CD4-positive, alpha-beta T cell treated with Interleukin-4 for 4 hours (primary cell): ENCODE measurements around the gene SPEN.
"Not testable (repeated sequence)": the region's sequence is repeated elsewhere in the genome, so short reads cannot be mapped to it uniquely, and the experiment has no call there.

Experiments
- DNase-seq: peaks from one replicate; pipeline ENCODE4 v3.0.0-alpha.2; 2020

The SPEN gene

GRCh38 chr1:15856888-15857287 lies 9.4 kb downstream of the SPEN start:
- no peak for DNase-seq

- DNase-seq = no peak
Observed at GRCh38 chr1:15858069-15858670, 10.7 kb downstream of the SPEN start.

- no peak for DNase-seq
Observed at GRCh38 chr1:15858672-15859372, 11.3 kb downstream of the SPEN start.

DNA sequence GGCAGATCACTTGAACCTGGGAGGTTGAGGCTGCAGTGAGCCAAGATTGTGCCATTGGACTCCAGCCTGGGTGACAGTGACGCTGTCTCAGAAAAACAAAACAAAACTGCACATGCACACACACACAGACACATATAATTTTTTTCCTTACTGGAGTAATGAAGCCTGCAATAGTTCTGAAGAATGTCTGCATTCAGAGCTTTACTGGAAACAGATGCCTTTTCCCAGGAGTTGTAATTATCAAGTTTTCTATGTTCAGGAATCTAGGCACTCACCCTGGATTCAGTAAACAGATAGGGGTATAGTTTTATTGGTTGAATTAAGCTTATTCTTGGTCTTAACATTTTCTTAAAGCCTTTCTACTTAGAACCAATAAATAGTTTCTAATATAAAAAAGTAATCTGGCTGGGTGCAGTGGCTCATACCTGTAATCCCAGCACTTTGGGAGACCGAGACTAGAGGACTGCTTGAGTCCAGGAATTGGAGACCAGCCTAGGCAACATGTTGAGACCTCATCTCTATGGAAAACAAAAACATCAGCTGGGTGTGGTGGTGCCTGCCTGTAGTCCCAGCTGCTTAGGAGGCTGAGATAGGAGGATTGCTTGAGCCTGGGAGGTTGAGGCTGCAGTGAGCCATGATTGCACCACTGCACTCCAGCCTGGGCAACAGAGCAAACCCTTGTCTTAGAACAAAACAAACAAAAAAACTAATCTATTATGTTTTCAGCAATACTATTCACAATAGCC lies 15.8 kb downstream of the SPEN start:
- DNase-seq = no peak

GRCh38 chr1:15866721-15867201 lies 19.3 kb downstream of the SPEN start:
- DNase-seq = no peak

DNA sequence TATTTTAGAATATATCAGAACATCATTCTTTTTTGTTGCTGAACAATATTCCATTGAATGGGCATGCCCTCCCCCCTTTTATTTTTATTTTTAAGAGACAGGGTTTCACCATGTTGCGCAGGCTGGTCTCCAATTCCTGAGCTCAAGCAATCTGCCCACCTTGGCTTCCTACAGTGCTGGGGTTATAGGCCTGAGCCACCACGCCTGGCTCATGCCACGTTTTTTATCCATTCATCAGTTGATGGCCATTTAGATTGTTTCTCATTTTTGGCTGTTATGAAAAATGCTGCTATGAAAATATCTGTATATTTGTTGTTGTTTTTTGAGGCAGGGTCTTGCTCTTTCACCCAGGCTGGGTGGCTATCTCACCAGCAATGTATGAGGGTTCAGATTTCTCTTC lies 19.8 kb downstream of the SPEN start:
- no peak for DNase-seq

DNA sequence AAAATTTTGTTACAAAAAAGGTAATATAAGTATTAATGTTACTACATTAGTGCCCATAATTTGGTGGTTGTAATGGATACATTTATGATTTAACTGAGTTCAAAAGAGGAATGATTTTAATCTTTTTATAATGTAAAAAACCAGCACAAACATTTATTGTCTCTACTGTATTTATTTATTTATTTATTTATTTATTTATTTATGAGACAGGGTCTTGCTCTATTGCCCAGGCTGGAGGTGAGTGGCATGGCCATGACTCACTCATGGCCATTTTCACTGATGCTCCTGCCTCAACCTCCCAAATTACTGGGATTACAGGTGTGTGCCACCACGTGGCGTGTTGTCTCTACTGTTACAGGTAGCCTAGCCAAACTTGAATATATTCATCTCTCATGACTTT lies 21.9 kb downstream of the SPEN start:
- DNase-seq = no peak

GRCh38 chr1:15870421-15870820 lies 22.9 kb downstream of the SPEN start:
- DNase-seq = no peak

GRCh38 chr1:15874471-15874870 lies 27.0 kb downstream of the SPEN start:
- no peak for DNase-seq

DNA sequence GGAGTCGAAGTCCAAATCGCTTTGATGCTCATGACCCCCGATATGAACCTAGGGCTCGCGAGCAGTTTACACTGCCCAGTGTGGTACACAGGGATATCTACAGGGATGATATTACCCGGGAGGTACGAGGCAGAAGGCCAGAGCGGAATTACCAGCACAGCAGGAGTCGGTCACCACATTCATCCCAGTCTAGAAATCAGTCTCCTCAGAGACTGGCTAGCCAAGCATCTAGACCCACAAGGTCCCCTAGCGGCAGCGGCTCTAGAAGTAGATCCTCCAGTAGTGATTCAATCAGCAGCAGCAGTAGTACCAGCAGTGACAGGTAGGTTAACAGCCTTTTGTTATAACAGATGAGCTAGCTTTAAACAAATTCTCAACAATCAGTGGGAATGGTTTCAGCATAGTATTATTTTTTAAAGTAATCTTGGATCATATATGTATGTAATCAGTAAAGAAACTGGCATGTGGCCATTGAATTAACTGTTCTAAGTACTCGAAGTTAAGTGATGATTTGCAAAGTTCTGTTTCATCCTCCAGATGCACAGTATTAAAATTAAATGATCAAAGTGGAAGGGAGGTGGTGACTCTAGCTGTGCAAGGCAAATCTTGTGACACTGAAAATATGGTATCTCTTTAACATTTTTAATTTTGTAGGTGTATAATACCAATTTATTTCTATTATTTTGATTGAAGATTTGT lies 29.0 kb downstream of the SPEN start:
- no peak for DNase-seq

GRCh38 chr1:15881961-15882360 lies 34.5 kb downstream of the SPEN start:
- no peak for DNase-seq

DNA sequence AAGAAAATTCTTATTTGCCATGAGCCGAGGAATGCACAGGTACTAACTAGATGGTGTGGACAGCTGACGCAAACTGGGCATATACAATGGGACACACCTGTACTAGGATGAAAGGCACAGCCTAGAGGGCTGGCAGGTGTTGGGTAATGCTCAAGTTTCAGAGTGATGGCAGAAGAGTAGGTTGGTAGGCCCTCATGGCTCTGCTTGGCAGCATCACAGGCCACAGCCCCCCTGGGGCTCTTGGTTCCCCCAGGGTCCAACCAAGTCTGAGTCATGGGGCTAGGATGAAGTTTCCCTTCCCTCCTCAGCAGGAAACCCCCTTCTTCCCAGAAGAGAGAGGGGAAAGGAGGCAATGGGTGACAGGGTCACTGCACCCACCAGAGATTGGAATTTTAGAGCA lies 35.2 kb downstream of the SPEN start:
- DNase-seq = no peak

DNA sequence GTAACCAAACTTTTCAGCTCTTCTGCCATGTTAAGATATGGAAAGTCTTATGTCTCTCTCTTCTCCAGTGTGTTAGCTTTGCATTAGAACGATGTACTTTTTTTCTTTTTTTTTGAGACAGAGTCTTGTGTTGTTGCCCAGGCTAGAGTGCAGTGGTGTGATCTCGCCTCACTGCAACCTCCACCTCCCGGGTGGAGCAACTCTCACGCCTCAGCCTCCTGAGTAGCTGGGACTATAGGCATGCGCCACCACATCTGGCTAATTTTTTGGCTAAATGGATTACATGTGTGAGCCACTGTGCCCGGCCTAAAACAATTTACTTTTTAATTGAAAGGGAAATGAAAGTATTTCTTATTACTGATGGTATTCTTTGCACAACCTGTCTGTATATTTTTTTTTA lies 35.8 kb downstream of the SPEN start:
- DNase-seq = no peak

DNA sequence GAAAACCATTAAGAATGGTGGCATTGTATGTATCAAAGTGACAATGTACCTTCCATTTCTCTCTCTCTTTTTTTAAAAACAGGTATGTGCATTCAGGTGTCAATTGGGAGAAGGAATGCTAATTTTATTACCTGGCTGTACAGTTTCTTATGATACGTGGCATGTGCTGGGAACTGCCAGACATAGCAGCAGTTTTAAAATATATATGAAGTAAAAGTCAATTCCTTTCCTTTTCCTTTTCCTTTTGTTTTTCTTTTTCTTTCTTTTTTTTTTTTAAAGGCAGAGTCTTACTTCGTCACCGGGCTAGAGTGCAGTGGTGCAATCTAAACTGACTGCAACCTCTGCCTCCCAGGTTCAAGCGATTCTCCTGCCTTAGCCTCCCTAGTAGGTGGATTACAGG lies 37.0 kb downstream of the SPEN start:
- DNase-seq = no peak

- DNase-seq = no peak
Observed at GRCh38 chr1:15885269-15885668, 37.8 kb downstream of the SPEN start.

DNA sequence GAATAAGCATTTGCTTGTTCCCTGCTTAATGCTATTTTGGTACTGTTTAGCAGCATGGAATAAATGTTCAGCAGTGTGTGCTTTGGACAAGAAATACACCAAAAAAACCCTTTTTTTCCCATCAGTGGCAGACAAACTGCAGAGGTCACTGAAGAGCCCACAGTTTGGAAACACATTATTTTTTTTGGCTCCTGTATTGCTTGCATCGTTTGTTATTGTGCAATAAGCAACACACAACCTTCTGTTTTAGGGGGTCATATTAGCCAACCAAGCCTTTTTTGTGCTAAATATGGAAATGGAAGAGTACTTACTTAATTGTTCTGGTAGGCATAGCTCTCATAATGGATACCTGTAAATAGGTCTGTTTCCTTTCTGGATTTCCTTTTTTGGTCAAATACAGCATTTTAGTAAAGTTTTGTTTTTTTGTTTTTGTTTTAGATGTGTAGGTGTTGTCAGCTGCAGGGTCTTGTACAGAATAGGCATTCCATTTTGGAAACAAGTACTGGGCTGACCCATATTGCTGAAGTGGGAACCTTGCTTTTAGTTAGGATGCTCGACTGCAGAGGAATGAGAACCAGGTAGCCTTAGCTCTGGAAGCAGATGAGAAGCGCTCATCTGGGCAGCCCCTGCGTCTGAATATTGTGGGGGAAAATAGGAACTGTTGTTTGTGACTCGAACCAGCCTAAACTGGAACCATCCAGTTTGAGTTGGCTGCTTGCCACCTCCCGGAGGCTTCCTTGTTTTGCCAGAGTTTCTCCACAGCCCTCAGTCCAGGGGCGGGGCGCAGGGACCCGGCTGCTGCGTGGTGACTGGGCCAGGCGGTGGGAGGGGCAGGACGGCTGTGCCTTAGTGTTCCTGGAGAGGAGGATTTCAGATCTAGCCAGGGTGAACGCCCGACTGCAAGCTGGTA lies 38.4 kb downstream of the SPEN start:
- peak; percentile 24 for DNase-seq

- DNase-seq = no peak
Observed at GRCh38 chr1:15886611-15887167, 39.2 kb downstream of the SPEN start.

DNA sequence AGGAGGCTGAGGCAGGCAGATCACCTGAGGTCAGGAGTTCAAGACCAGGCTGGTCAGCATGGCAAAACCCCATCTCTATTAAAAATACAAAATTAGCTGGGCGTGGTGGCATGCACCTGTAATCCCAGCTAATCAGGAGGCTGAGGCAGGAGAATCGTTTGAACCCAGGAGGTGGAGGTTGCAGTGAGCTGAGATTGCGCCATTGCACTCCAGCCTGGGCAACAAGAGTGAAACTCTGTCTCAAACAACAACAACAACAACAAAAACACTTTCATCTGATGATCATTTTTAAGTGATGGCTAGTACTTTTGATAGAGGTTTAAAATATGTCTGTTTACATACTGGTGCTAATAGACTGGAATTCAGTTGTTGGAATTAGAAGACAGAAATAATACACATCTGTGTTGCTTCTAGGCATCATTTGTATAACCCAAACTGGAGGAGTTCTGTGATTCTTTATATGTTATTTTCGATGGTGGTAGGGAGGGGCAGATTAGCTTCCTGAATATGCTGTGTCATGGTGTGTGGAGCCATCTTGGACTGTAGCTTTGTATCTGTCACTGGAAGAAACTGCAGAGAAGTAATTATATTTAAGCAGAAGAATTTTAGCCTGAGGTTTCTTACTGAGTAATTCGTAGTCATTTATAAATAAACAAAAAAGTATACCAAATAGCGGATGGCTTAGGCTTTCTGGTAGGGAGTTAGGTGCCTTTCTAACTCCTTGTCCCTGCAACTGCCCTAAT lies 45.5 kb downstream of the SPEN start:
- DNase-seq = not testable (repeated sequence)

DNA sequence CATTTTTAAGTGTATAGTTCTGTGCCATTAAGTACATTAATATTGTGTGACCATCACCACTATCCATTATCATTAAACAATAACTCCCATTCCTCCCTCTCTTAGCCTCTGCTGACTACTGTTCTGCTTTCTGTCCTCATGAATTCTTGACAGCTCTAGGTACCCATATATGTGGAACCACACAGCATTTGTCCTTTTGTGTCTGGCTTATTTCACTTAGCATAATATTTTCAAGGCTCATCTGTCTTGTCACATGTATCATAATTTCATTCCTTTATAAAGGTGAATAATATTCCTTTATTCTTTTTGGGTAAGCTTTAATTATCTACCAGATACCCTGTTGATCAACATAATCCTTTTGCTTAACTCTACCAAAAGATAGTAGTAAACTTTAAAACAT lies 47.7 kb downstream of the SPEN start:
- DNase-seq = no peak

DNA sequence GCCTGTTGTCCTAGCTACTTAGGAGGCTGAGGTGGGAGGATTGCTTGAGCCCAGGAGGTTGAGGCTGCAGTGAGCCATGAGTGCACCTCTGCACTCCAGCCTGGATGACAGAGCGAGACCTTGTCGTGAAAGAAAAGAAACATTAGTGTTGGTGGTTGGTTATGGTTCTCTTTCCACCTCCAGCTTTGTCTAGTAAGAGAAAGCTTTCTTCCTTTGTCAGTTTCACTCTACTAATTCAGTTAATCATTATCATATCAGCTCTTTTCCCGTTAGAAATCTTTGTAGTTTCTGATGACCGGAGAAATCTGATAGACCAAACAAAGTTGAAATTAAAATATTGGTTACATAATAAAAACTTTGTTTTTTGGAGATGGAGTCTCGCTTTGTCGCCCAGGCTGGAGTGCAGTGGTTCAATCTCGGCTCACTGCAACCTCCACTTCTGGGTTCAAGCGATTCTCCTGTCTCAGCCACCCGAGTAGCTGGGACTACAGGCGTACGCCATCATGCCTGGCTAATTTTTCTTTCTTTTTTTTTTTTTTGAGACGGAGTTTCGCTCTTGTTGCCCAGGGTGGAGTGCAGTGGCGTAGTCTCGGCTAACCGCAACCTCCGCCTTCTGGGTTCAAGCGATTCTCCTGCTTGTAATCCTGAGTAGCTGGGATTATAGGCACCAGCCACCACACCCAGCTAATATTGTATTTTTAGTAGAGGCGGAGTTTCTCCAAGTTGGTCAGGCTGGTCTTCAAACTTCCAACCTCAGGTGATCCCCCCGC lies 49.5 kb downstream of the SPEN start:
- DNase-seq = not testable (repeated sequence)
